Activated T-cell treated with anti-CD3 and anti-CD28 coated beads for 48 hours (primary cell): Measurements from ENCODE around the gene ALDH8A1.

Source experiments
- DNase-seq: peaks from one replicate; pipeline ENCODE4 v3.0.0-alpha.2; 2020; ENCODE audit warnings: low read depth

Gene ALDH8A1, protein sequence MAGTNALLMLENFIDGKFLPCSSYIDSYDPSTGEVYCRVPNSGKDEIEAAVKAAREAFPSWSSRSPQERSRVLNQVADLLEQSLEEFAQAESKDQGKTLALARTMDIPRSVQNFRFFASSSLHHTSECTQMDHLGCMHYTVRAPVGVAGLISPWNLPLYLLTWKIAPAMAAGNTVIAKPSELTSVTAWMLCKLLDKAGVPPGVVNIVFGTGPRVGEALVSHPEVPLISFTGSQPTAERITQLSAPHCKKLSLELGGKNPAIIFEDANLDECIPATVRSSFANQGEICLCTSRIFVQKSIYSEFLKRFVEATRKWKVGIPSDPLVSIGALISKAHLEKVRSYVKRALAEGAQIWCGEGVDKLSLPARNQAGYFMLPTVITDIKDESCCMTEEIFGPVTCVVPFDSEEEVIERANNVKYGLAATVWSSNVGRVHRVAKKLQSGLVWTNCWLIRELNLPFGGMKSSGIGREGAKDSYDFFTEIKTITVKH

DNA sequence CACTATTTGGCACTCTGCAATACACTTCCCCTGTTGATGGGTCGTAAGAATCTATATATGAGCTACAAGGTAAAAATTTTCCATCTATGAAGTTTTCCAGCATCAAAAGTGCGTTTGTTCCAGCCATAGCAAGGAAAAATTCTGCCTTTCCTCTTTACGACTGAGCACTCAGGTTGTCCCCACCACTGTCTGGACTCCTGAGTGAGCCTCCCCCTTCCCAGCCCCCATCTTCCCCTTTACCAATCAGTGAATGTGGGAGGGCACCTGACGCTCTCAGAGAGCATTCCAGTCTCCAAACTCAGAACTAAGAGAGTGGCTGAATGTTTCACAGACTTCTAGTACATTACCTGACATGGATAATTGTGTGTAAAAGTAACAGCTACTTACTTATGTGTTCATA is at the start of gene ALDH8A1:
Gene ALDH8A1, minus strand, starts transcription at position 175 of the 400 bp plus-strand sequence. Its CDS starts 48 bp downstream, at position 127.
- DNase-seq = no peak

DNA sequence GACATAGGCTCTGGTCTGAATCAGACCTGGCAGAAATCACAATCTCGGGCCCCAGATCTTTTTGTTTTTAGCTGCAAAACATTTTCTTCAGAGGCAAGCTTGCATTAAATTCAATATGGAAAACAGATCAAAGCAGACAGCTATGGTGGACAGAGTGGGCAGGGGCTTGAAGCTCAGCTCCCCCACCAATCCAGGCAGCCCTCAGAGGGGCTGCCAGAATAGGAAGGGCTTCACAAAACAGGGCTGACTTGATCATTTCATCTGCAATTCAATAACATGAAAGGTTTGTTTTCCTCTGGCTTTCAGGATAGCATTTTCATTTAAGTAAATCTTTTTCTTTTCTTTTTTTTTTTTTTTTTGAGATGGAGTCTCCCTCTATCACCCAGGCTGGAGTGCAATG is 49.2 kb upstream of the ALDH8A1 start:
- DNase-seq = no peak

DNA sequence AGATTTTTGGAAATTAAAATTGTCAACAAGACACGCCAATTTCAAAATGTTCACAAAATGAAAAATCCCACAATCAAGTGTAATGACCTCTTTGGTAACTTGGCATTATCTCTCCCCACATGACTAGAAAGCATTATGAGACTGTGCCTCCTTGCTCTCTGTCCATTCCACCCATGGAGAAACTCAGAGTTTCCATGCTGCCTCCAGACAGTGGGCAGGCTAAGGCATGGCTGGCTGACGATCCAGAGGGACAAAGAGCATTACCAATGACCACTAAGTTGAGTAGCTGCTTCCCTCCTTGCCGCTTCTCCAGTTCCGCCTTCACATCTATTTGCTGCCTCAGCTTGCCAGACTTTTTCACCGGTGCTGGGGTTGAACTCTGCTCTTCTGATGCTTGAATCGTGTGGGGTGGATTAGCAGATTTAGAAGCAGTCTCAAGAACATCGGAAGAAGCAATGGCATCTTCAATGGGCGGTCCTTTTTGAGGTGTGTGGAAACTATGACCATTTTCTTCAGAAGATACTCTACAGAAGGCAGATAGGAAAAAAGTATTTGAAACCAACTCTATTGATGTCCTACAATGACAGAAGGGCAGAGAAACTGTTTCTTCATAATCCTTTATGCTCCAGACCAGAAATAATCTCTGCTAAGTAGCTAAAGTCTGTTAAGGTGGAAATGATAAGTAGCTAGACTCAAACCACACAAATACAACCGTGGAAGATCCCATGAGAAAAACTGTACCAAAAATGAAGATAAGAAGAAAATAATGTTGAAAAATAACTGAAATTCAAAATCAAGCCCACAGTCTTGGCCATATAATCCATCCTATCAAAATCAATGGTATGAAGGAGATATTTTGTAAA is 47.5 kb upstream of the ALDH8A1 start:
- no peak for DNase-seq

DNA sequence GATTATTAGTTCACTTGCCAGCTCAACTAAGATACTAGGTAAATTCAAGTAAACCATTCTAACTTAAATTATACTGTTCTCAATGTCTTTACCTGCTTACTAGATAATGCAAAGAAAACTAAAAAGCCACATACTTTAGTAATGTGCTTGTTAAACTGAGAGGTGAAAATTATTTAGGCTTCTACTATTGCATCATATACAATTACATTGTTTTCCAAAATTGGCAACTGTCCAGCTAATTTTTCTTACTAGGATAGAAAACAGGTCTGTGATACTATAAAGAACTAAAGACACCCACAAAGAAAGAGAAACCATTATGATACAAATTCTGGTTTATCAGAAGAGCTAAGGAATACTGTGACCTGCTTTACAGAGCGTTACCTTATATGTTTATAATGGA is 45.6 kb upstream of the ALDH8A1 start:
- no peak for DNase-seq

DNA sequence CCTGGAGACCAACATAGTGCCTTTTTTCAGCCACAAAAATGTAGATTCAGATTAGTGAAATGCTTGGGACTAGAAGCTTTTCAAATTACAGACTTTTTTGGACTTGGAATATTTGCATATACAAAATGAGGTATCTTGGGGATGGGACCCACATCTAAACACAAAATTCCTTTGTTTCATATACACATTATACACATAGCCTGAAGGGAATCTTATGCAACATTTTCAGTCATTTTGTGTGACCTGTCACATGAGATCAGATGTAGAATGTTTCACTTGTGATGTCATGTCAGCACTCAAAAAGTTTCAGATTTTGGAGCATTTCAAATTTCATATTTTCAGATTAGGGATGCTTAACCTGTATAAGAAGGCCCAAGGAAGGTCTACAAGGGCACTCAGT is 44.5 kb upstream of the ALDH8A1 start:
- no peak for DNase-seq

DNA sequence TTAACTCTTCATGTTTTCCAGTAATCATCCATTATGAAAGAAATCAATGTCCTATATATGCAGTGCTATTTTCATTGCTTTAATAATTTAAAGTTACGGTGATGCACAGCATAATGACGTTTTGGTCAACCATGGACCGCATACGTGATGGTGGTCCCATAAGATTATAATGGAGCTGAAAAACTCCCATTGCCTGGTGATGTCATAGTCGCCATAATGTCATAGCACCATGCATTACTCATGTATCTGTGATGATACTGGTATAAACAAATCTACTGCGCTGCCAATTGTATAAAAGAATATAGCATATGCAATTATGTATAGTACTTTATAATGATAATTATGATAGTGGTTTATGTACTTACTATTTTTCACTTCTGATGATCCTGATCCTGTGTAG is 42.3 kb upstream of the ALDH8A1 start:
- no peak for DNase-seq

DNA sequence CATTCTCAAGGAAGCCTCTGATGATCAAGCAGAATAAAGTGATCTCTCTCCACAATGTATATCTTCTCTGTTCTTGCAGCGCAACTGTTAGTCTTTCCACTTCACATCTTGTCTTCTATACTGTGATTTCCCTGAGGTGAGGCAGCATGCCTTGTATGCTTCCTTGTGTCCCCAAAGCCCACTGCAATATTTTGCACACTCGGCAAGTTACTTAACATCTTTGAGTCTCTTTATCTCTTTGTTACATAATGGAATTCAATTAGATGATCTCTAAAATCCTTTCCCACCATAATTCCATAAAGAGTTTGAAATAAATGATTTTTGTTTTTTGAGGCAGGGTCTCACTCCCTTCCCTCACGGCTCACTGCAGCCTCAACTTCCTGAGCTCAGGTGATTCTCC is 40.4 kb upstream of the ALDH8A1 start:
- DNase-seq = no peak

DNA sequence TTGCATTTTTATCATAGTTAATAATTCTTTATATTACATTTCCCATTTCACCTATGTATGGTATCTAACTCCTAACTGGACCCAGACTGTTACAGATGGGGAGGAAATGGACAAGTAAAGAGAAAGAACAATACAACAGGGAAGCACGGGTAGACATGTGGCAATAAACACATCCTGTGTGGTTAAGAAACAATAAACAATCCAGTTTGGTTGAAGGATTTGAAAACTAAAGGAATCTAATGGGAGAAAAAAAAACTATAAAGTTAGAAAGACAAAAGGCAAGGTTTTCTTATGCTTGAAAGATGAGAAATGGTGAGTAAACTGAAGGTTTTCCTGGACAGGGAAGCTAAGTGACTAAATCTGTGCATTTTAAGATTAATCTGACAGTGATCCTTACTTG is 34.9 kb upstream of the ALDH8A1 start:
- DNase-seq = no peak

DNA sequence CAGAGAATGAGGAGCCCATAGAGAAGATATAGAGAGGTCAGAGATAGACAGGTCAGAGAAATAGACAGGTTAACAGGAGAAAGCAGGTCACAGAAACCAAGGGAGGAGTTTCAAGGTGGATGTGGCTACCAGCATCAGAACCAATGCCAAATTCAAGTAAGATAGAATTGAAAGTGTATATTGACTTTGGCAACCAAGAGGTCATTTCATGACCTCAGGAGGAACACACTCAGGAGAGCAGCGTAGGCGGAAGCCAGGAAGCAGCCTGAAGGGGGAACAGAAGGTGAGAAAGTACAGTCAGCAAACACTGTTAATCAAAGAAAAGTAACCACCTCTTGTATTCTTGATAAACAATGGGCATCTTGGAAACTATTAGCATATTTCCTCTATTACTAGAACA is 33.9 kb upstream of the ALDH8A1 start:
- DNase-seq = no peak

DNA sequence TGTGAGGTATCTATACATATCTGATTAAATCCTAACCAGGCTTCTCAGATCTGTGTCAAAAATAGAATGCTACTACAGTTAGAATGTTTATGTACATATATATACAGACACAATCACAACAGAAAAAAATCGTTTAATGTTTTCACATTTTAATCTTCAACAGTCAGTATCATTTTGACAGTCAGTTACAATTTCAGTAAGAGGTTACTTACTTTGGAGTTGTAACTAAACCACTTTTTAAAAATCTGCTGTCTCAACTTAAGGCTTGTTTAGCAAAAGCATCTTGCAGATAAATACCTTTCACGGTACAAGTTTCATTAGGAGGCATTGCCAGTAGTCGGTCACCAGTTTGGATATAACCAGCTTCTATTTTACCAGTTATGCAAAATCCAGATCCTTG is 32.3 kb upstream of the ALDH8A1 start:
- no peak for DNase-seq

DNA sequence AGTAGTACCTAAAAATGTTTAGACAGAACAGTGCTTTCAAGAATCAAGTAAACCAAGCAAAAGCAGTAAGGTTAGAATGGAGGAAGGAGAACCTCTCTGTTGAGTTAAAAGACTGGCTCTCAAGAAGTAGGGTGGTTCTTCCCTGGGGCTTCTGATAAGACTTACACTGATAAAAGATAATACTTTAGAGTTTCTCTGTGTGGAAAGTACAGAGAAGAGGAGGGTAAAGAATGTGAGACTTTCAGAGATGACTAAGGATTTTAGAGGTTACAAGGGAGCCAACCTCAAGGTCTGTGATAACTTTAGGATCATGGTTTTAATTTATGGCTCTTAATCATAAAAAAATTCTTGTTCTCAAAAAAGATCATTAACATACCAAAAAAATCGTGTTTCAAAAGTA is 30.9 kb upstream of the ALDH8A1 start:
- DNase-seq = no peak

DNA sequence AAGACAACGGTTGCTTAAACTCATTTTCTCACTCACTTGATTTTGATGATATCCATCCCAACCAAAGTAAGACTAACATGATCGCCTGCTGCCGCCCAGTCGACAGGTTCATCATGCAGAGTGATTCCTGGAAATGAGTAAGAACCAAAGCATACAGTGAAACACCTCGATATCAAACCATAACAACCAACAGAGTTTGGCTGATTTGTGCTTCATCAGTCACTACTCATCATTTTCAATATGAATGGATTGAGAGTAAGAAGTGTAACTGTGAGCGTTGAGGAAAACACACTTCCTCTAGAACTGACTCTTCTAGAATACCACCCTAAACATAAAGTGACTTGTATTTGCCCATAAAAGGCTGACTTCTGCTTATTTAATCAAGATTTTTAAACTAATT is 29.2 kb upstream of the ALDH8A1 start:
- DNase-seq = peak; percentile 49

DNA sequence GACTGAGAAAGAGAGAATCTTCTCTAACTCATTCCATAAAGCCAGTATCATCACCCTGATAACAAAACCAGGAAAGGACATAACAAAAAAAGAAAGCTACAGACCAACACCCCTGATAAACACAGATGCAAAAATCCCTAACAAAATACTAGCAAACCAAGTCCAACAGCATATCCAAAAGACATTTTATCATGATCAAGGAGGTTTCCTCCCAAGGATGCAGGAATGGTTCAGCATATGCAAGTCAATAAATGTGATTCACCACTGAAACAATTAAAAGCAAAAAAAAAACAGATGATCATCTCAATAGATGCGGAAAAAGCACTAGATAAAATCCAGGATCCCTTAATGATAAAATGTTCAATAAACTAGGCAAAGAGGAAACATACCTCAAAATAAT is 24.5 kb upstream of the ALDH8A1 start:
- DNase-seq = no peak

DNA sequence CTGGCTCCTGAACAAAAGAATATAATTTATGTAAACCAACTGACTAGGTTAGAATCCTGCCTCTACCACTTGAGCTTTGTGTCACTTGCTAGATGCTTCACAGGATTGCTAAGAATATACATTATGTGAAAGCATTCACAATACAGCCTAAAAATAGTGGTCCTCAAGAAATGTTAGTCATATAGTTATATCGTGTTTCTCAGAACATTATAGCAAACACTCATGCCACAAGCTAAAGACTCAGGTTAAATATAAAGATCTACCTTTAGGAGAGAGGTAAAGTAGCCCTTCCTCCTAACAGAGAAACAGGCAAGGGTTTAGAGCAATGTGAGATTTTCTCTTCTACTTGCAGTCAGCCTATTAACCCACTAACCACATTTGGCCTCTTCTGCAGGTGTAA is 17.8 kb upstream of the ALDH8A1 start:
- DNase-seq = no peak

DNA sequence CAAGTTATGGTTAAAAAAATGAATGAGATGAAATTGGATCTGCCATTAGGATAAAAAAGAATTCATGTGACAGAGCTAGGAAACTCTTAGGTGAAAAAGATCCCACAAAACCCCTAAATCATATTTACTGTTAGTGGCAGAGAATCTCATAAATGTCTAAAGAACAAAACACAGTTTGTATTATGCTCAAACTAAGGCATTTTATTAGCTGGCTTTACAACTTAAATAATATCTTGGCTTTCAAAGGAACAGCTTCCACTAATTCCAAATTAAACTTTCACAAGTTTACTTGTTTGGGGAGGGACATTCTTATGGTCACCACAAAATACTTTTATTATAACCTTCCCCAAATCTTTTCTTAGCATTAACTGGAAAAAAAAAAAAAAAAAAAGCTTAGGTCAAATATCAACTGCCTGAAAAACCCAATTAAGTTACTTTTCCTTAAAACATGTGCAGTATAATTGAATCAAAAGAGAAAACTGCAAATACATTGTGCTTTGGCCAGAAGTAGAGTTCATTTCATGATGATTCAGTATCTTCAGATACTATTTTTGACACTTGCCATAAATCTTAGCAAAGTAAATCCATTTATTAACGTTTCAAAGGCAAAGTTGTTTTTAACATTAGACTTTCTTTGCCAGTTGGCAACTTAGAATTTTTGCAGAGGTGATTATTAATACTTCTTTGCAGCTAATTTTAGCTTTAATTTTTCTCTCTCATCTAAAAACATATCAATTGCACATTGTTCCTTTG is 14.7 kb upstream of the ALDH8A1 start:
- DNase-seq = no peak

DNA sequence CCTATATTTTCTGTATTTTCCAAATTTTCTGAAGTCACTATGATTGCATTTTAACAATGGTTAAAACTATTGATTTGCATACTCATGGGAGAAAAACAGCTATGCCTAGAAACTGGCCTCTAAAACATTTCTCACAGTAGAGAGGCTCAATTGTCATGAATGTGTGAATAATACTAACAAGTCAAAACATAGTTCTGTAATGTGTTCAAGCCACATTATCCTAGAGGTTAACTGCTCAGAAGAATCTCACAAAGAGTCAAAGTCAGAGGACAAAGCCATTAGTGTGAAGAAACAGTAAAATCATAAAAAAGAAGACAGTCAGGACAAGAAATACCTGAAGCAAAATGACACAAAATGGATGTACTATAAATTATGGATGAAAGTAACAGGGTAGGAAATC is 12.5 kb upstream of the ALDH8A1 start:
- DNase-seq = no peak

DNA sequence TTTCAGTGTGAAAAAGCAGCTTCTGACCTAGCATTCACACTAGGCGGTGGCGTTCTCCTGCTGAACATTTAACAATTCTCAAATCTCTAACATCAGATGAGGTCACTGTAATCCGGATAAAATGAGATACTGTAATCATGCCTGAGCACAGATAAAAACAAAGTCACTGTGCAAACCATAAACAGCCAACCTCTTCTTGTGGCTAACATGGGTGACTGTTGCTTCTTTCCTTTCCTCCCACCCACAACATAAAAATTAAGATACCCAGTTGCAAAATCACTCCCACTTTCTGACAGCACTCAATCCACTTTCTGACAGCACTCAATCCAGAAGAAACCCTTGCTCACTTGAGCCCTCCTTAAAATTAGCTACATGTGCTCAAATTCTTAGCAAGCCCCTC is 11.5 kb upstream of the ALDH8A1 start:
- DNase-seq = no peak

DNA sequence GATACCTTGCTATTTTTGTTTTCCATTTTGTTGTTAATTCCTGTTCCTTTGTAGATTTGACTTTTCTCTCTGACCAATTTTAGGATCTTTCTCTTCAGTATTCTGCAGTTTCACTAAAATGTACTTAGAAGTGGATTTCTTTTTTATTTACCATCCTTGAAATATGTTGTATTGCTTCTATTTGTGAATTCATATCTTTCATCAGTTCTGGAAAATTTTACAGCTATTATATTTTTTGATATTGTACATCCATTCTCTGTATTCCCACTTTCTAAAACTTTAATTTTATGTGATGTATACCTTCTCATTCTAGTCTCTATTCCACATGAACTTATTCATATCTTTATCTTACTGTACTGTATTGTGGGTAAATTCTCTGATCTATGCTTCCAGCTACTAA is 9.7 kb upstream of the ALDH8A1 start:
- DNase-seq = no peak

DNA sequence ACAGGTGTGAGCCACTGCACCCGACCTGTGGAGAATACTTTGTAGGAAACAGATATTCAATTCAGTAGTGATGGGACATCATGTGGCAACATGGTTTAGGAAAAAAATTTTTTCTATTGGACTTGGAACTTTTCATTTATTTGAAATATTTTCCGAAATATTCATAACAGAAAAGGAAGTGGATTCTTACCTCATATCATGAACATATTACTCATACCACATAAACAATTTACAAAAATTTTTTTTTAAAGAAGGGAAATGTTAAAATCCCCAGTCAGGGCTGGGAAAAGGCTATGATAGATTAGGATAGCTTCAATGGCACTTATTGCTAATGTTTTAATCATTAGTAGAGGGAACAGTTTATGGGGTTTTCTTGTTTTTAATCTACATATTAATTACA is 6.8 kb upstream of the ALDH8A1 start:
- no peak for DNase-seq

DNA sequence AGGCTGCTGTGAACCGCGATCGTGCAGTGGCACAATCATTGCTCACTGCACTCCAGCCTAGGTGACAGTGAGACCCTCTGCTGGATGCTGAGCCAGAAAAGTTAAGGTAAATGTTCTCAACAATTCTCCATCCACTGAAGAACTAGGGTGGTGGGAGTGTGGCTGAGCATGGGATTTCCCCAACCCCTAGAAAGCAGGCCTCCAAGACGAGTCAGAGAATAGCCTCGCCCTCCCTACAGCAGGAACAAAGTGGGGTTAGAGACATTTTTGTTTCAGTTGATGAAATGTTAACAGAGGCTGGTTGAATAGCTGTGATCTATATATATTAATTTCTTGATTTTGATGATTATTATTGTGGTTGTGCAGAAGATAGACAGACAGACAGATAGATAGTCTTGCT is 6.1 kb upstream of the ALDH8A1 start:
- DNase-seq = no peak

DNA sequence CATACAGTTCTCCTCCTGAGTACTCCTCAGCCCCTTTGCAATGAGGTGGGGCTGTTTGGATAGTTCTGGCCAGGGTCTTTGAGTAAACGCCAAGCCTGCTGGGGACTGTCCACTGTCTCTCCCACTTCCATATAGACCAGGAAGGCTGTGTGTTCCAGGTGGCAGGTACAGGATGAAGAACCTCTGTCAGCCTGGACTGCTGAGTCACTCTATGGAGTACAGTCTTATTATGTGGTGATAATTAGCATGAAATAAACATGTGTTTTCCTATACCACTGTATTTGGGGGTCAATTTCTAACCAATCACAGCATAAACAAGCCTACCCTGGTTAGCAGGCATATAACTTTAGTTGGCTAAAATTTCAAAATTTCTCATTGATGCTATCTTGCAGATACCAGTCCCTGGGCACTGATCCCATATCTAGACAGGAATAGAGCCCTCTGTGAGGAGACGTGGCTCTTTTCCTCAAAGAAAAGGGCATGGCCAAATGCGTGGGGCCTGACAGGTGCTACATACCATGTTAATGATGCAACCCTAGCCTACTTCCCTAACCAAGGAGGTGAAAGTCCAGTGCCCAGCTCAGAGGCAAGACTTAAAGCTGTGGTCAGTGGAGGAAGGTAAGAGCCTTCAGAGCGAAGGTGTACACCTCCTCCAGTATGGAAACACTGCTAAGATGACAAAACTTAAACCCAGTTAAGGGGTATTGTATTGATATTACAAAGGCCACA is 4.5 kb upstream of the ALDH8A1 start:
- no peak for DNase-seq
